ENCODE measurements around the gene NPSR1.

- TF ChIP-seq, protein P1, sequence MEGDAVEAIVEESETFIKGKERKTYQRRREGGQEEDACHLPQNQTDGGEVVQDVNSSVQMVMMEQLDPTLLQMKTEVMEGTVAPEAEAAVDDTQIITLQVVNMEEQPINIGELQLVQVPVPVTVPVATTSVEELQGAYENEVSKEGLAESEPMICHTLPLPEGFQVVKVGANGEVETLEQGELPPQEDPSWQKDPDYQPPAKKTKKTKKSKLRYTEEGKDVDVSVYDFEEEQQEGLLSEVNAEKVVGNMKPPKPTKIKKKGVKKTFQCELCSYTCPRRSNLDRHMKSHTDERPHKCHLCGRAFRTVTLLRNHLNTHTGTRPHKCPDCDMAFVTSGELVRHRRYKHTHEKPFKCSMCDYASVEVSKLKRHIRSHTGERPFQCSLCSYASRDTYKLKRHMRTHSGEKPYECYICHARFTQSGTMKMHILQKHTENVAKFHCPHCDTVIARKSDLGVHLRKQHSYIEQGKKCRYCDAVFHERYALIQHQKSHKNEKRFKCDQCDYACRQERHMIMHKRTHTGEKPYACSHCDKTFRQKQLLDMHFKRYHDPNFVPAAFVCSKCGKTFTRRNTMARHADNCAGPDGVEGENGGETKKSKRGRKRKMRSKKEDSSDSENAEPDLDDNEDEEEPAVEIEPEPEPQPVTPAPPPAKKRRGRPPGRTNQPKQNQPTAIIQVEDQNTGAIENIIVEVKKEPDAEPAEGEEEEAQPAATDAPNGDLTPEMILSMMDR (IDR thresholded peaks at IDR 0.05; ENCODE audit: poor library complexity) = no peak
- TF ChIP-seq EZH2 (IDR thresholded peaks at IDR 0.05; ENCODE audit: borderline replicate concordance) = no peak
Observed at GRCh38 chr7:34657632-34658268, at the start of gene NPSR1.

Data from hepatocyte (in vitro differentiated cells).